SK-N-SH treated with all-trans-retinoic acid at 6 μM for 48 hours (cell line): ENCODE data around the gene SMIM5.

ENCODE experiments used
- ATAC-seq: fragments of 200-7000 bp; cut with Tn5 transposase; 3 replicates; pipeline ENCODE4 v1.9.1; 2020; ENCODE audit warnings: mild to moderate bottlenecking, moderate library complexity
- ARNTL ChIP-seq: fragments of 450-650 bp; formaldehyde crosslinking; IDR thresholded peaks from 2 replicates; pipeline ENCODE4 v1.5.0; 2020; ENCODE audit warnings: low read depth, mild to moderate bottlenecking, moderate library complexity, borderline replicate concordance
- BACH2 ChIP-seq: fragments of 250-450 bp; sonication (Bioruptor Pico); IDR thresholded peaks from 2 replicates; pipeline ENCODE4 v1.9.0; 2021; ENCODE audit warnings: mild to moderate bottlenecking, borderline replicate concordance
- CSDC2 ChIP-seq: fragments of 250-450 bp; sonication (Bioruptor Pico); IDR thresholded peaks from 2 replicates; pipeline ENCODE4 v1.5.0; 2020; ENCODE audit warnings: mild to moderate bottlenecking, moderate library complexity
- CSRNP3 ChIP-seq: fragments of 250-450 bp; sonication (Bioruptor Pico); IDR thresholded peaks from 2 replicates; pipeline ENCODE4 v1.5.1; 2021; ENCODE audit warnings: mild to moderate bottlenecking, moderate library complexity
- ESRRG ChIP-seq: fragments of 250-450 bp; sonication (Bioruptor Pico); IDR thresholded peaks from 2 replicates; pipeline ENCODE4 v1.6.1; 2021; ENCODE audit warnings: mild to moderate bottlenecking
- GLIS3 ChIP-seq: fragments of 250-450 bp; sonication (Bioruptor Pico); IDR thresholded peaks from 2 replicates; pipeline ENCODE4 v1.5.0; 2020; ENCODE audit warnings: mild to moderate bottlenecking, moderate library complexity
- ISL1 ChIP-seq: fragments of 250-450 bp; sonication (Bioruptor Pico); IDR thresholded peaks from 2 replicates; pipeline ENCODE4 v2.1.2; 2022; ENCODE audit warnings: mild to moderate bottlenecking, moderate library complexity
- OSR1 ChIP-seq: fragments of 250-450 bp; sonication (Bioruptor Pico); IDR thresholded peaks from 2 replicates; pipeline ENCODE4 v1.8.0; 2022; ENCODE audit warnings: moderate library complexity, mild to moderate bottlenecking, inconsistent platforms
- POU6F1 ChIP-seq: fragments of 250-450 bp; sonication (Bioruptor Pico); IDR thresholded peaks from 2 replicates; pipeline ENCODE4 v1.8.0; 2021; ENCODE audit warnings: low read depth, mild to moderate bottlenecking, moderate library complexity, borderline replicate concordance
- PPARA ChIP-seq: fragments of 250-450 bp; sonication (Bioruptor Pico); IDR thresholded peaks from 2 replicates; pipeline ENCODE4 v1.5.0; 2020; ENCODE audit warnings: mild to moderate bottlenecking, borderline replicate concordance
- RARB ChIP-seq: fragments of 250-450 bp; sonication (Bioruptor Pico); IDR thresholded peaks from 2 replicates; pipeline ENCODE4 v1.8.0; 2021; ENCODE audit warnings: mild to moderate bottlenecking, moderate library complexity
- SNAI2 ChIP-seq: fragments of 250-450 bp; sonication (Bioruptor Pico); IDR thresholded peaks from 2 replicates; pipeline ENCODE4 v1.5.0; 2020; ENCODE audit warnings: mild to moderate bottlenecking, moderate library complexity
- TCF4 ChIP-seq: fragments of 250-450 bp; sonication (Bioruptor Pico); IDR thresholded peaks from 2 replicates; pipeline ENCODE4 v1.8.0; 2021; ENCODE audit warnings: mild to moderate bottlenecking, moderate library complexity, borderline replicate concordance
- TOX ChIP-seq: fragments of 250-450 bp; sonication (Bioruptor Pico); IDR thresholded peaks from 2 replicates; pipeline ENCODE4 v1.8.0; 2021; ENCODE audit warnings: mild to moderate bottlenecking, moderate library complexity, borderline replicate concordance
- ZFP3 ChIP-seq: fragments of 250-450 bp; sonication (Bioruptor Pico); IDR thresholded peaks from 2 replicates; pipeline ENCODE4 v1.5.0; 2020; ENCODE audit warnings: mild to moderate bottlenecking, moderate library complexity
- ZFP30 ChIP-seq: fragments of 450-650 bp; formaldehyde crosslinking; IDR thresholded peaks from 2 replicates; pipeline ENCODE4 v1.5.0; 2022; ENCODE audit warnings: mild to moderate bottlenecking, moderate library complexity
- ZNF565 ChIP-seq: fragments of 450-650 bp; formaldehyde crosslinking; conservative IDR thresholded peaks from 2 replicates; pipeline ENCODE4 v1.5.0; 2020; ENCODE audit warnings: low read depth, mild to moderate bottlenecking, moderate library complexity
- ZNF70 ChIP-seq: fragments of 450-650 bp; formaldehyde crosslinking; IDR thresholded peaks from 2 replicates; pipeline ENCODE4 v1.5.0; 2020; ENCODE audit warnings: mild to moderate bottlenecking, moderate library complexity
- ZNF8 ChIP-seq: fragments of 450-650 bp; formaldehyde crosslinking; IDR thresholded peaks from 2 replicates; pipeline ENCODE4 v1.5.0; 2020; ENCODE audit warnings: mild to moderate bottlenecking, moderate library complexity
- TF ChIP-seq, protein P1 (sequence below): fragments of 250-450 bp; sonication (Bioruptor Pico); IDR thresholded peaks from 2 replicates; pipeline ENCODE4 v1.5.0; 2020; ENCODE audit warnings: mild to moderate bottlenecking, moderate library complexity
- TF ChIP-seq, protein P2 (sequence below): fragments of 250-450 bp; sonication (Bioruptor Pico); IDR thresholded peaks from 2 replicates; pipeline ENCODE4 v1.8.0; 2020; ENCODE audit warnings: mild to moderate bottlenecking, moderate library complexity, borderline replicate concordance
- TF ChIP-seq, protein P3 (sequence below): fragments of 250-450 bp; sonication (Bioruptor Pico); IDR thresholded peaks from 2 replicates; pipeline ENCODE4 v1.5.1; 2020; ENCODE audit warnings: low read depth, mild to moderate bottlenecking, moderate library complexity

Gene SMIM5

GRCh38 chr17:75622076-75622475 is 11.2 kb upstream of the SMIM5 start:
- ATAC-seq = no peak
- TF ChIP-seq ZNF565 (CRISPR knock-in tag) (no peak), ZFP3 (CRISPR knock-in tag) (no peak), OSR1 (no peak), RARB (CRISPR knock-in tag) (no peak), CSRNP3 (CRISPR knock-in tag) (no peak), ZNF8 (CRISPR knock-in tag) (no peak), ZNF70 (CRISPR knock-in tag) (no peak), ZFP30 (no peak), BACH2 (CRISPR knock-in tag) (no peak)

DNA sequence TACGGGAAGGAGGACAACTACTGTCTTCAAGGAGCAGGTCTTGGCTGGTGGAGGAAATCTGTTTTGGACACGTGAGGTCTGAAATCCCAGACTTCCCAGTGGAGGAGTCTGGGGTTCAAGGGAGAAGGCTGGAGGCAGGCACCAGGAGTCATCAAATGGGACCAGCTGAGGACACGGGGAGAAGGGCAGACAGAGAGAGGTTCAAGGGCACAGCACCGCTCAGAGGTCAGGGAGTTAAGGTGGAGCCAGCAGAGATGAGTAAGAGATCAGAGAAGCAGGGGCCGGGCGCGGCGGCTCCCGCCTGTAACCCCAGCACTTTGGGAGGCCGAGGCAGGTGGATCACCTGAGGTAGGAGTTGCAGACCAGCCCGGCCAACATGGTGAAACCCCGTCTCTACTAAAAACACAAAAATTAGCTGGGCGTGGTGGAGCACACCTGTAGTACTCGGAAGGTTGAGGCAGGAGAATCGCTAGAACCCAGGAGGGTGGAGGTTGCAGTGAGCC is 10.4 kb upstream of the SMIM5 start:
- TF ChIP-seq, protein P1, sequence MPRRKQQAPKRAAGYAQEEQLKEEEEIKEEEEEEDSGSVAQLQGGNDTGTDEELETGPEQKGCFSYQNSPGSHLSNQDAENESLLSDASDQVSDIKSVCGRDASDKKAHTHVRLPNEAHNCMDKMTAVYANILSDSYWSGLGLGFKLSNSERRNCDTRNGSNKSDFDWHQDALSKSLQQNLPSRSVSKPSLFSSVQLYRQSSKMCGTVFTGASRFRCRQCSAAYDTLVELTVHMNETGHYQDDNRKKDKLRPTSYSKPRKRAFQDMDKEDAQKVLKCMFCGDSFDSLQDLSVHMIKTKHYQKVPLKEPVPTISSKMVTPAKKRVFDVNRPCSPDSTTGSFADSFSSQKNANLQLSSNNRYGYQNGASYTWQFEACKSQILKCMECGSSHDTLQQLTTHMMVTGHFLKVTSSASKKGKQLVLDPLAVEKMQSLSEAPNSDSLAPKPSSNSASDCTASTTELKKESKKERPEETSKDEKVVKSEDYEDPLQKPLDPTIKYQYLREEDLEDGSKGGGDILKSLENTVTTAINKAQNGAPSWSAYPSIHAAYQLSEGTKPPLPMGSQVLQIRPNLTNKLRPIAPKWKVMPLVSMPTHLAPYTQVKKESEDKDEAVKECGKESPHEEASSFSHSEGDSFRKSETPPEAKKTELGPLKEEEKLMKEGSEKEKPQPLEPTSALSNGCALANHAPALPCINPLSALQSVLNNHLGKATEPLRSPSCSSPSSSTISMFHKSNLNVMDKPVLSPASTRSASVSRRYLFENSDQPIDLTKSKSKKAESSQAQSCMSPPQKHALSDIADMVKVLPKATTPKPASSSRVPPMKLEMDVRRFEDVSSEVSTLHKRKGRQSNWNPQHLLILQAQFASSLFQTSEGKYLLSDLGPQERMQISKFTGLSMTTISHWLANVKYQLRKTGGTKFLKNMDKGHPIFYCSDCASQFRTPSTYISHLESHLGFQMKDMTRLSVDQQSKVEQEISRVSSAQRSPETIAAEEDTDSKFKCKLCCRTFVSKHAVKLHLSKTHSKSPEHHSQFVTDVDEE (CRISPR knock-in tag) = no peak
- no peak for TF ChIP-seq ISL1
- TF ChIP-seq ZNF70 (CRISPR knock-in tag) = no peak
- no peak for TF ChIP-seq TCF4 (CRISPR knock-in tag)
- TF ChIP-seq ESRRG (CRISPR knock-in tag) = no peak
- no peak for TF ChIP-seq ZNF8 (CRISPR knock-in tag)
- TF ChIP-seq TOX (CRISPR knock-in tag) = no peak
- no peak for TF ChIP-seq OSR1
- no peak for TF ChIP-seq CSDC2 (CRISPR knock-in tag)
- no peak for TF ChIP-seq PPARA
- TF ChIP-seq, protein P2, sequence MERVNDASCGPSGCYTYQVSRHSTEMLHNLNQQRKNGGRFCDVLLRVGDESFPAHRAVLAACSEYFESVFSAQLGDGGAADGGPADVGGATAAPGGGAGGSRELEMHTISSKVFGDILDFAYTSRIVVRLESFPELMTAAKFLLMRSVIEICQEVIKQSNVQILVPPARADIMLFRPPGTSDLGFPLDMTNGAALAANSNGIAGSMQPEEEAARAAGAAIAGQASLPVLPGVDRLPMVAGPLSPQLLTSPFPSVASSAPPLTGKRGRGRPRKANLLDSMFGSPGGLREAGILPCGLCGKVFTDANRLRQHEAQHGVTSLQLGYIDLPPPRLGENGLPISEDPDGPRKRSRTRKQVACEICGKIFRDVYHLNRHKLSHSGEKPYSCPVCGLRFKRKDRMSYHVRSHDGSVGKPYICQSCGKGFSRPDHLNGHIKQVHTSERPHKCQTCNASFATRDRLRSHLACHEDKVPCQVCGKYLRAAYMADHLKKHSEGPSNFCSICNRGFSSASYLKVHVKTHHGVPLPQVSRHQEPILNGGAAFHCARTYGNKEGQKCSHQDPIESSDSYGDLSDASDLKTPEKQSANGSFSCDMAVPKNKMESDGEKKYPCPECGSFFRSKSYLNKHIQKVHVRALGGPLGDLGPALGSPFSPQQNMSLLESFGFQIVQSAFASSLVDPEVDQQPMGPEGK = no peak
- no peak for TF ChIP-seq ZFP30
- TF ChIP-seq RARB (CRISPR knock-in tag) = no peak
- no peak for ATAC-seq

DNA sequence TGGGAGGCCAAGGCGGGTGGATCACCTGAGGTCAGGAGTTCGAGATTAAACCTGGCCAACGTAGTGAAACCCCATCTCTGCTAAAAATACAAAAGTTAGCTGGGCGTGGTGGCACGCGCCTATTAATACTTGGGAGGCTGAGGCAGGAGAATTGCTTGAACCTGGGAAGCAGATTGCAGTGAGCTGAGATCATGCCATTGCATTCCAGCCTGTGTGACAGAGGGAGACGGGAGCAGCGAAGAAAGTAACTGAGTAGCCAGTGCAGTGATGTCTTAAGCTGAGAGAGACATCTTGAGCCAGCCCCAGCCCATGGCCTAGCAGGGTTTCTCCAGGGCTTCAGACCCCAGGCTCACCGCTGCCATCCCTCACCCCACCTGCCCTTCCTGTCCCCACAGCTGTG is 9.8 kb upstream of the SMIM5 start:
- ATAC-seq = no peak
- TF ChIP-seq SNAI2 (CRISPR knock-in tag) (no peak), GLIS3 (no peak), TCF4 (CRISPR knock-in tag) (no peak), ISL1 (no peak), ZNF70 (CRISPR knock-in tag) (no peak), ZNF565 (CRISPR knock-in tag) (no peak), CSDC2 (CRISPR knock-in tag) (no peak), ARNTL (CRISPR knock-in tag) (no peak), ZNF8 (CRISPR knock-in tag) (no peak), ZFP3 (CRISPR knock-in tag) (no peak), TOX (CRISPR knock-in tag) (no peak), POU6F1 (CRISPR knock-in tag) (no peak)
- TF ChIP-seq, protein P3, sequence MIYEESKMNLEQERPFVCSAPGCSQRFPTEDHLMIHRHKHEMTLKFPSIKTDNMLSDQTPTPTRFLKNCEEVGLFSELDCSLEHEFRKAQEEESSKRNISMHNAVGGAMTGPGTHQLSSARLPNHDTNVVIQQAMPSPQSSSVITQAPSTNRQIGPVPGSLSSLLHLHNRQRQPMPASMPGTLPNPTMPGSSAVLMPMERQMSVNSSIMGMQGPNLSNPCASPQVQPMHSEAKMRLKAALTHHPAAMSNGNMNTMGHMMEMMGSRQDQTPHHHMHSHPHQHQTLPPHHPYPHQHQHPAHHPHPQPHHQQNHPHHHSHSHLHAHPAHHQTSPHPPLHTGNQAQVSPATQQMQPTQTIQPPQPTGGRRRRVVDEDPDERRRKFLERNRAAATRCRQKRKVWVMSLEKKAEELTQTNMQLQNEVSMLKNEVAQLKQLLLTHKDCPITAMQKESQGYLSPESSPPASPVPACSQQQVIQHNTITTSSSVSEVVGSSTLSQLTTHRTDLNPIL (CRISPR knock-in tag) = no peak
